C4-2B (cell line): Measurements from ENCODE around the gene ANKRD39.

Experiments used
- ZFX ChIP-seq: fragments of 450-650 bp; IDR thresholded peaks from 2 replicates; pipeline ENCODE4 v1.6.1; 2017
- TF ChIP-seq, protein P1 (sequence below): fragments of 450-650 bp; conservative IDR thresholded peaks from 2 replicates; pipeline ENCODE4 v1.5.1; 2017; ENCODE audit warnings: mild to moderate bottlenecking

DNA sequence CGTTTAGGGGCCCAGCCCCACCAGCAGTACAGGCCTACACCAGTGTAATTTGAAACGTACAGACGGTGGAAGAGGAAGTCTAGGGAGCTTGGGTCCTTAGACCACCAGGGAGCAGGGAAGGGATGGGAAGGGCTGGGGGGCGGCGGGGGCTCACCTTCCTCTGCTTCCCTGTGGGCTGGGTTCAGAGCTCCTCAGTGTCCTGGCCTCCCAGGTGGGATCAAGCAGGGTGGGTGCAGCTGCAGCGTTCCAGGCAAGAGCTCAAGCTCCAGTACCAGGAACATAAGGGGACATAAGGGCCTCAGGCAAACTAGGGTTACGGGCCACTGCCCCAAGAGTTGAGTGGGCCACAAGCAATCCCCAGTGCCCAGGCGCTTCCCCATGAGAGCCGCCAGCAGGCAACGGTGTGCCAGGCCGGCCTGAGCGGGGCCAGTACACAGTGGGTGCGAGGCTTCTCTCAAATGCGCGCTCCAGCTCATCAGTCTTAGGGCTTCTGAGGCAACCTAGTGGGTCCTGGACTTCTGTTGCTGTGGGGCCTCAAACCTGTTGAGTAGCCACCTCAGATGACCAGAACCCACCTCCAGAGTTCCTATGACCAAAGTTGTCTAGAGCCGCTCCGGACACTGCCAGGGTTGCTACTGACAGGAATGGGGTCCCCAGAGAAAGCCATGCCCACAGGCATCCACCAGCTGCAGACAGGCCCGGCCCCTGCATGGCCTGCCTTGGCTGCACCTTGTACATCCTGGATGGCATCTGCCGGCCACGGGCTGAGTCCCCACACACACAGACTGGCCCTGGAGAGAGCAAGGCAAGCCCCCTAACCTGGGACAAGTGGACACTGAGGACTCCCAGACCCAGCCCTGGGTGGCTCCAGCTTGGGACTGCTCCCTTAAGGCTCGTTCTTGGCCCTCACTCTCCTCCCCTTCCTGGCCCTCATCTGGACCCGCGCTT is 19.2 kb downstream of the ANKRD39 start:
- TF ChIP-seq, protein P1, sequence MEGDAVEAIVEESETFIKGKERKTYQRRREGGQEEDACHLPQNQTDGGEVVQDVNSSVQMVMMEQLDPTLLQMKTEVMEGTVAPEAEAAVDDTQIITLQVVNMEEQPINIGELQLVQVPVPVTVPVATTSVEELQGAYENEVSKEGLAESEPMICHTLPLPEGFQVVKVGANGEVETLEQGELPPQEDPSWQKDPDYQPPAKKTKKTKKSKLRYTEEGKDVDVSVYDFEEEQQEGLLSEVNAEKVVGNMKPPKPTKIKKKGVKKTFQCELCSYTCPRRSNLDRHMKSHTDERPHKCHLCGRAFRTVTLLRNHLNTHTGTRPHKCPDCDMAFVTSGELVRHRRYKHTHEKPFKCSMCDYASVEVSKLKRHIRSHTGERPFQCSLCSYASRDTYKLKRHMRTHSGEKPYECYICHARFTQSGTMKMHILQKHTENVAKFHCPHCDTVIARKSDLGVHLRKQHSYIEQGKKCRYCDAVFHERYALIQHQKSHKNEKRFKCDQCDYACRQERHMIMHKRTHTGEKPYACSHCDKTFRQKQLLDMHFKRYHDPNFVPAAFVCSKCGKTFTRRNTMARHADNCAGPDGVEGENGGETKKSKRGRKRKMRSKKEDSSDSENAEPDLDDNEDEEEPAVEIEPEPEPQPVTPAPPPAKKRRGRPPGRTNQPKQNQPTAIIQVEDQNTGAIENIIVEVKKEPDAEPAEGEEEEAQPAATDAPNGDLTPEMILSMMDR, result no peak
- TF ChIP-seq ZFX, result no peak
